Neural progenitor cell (in vitro differentiated cells): ENCODE results near the gene ZNF267. TPM values are rescaled to one million over a fixed set of nuclear protein-coding genes. Genes with fewer than 3 reads are reported as not detected.

Source experiments
- DNase-seq: peaks from one replicate; pipeline ENCODE4 v3.0.0-alpha.2; 2016; ENCODE audit warnings: low spot score
- H2AFZ ChIP-seq: fragments of 200-600 bp; sonication (generic); replicated peaks from 2 replicates; pipeline ENCODE4 v1.6.1; 2016; ENCODE audit warnings: antibody characterized with exemption
- H3F3A ChIP-seq: fragments of 200-600 bp; sonication (generic); 2 replicates; pipeline ENCODE4 v1.6.1; 2016; ENCODE audit warnings: antibody characterized with exemption, low read depth
- H3K27ac ChIP-seq: fragments of 200-600 bp; sonication (generic); 2 replicates; pipeline ENCODE4 v1.5.1; 2016; ENCODE audit warnings: mild to moderate bottlenecking
- H3K27me3 ChIP-seq: fragments of 200-600 bp; sonication (generic); 2 replicates; pipeline ENCODE4 v1.6.1; 2016; ENCODE audit warnings: mild to moderate bottlenecking, moderate library complexity
- H3K36me3 ChIP-seq: fragments of 200-600 bp; sonication (generic); 2 replicates; pipeline ENCODE4 v1.5.1; 2016
- H3K4me1 ChIP-seq: fragments of 200-600 bp; sonication (generic); 2 replicates; pipeline ENCODE4 v1.6.1; 2016; ENCODE audit warnings: mixed run types
- H3K4me2 ChIP-seq: fragments of 200-600 bp; sonication (generic); 2 replicates; pipeline ENCODE4 v1.6.1; 2016
- H3K4me3 ChIP-seq: fragments of 200-600 bp; sonication (generic); 2 replicates; pipeline ENCODE4 v1.5.1; 2016
- H3K79me2 ChIP-seq: fragments of 200-600 bp; sonication (generic); 2 replicates; pipeline ENCODE4 v1.6.1; 2016; ENCODE audit warnings: low read depth
- H3K9ac ChIP-seq: fragments of 200-600 bp; sonication (generic); 2 replicates; pipeline ENCODE4 v1.6.1; 2016
- H3K9me3 ChIP-seq: fragments of 200-600 bp; sonication (generic); 2 replicates; pipeline ENCODE4 v1.5.1; 2016; ENCODE audit warnings: low read depth
- H4K20me1 ChIP-seq: fragments of 200-600 bp; sonication (generic); 2 replicates; pipeline ENCODE4 v1.6.1; 2016; ENCODE audit warnings: low read depth
- H3K27ac Mint-ChIP-seq: 3 replicates; pipeline ENCODE4 v1.8.0; 2021; ENCODE audit warnings: mixed read lengths
- H3K27me3 Mint-ChIP-seq: 2 replicates; pipeline ENCODE4 v1.8.0; 2022; ENCODE audit warnings: low read depth, mild to moderate bottlenecking, inconsistent platforms, moderate library complexity, mixed read lengths; ENCODE audit not compliant: insufficient read depth
- H3K36me3 Mint-ChIP-seq: 3 replicates; pipeline ENCODE4 v1.8.0; 2021; ENCODE audit warnings: mixed read lengths
- H3K4me1 Mint-ChIP-seq: 3 replicates; pipeline ENCODE4 v1.8.0; 2021; ENCODE audit warnings: mixed read lengths
- H3K4me3 Mint-ChIP-seq: 3 replicates; pipeline ENCODE4 v1.8.0; 2021; ENCODE audit warnings: mild to moderate bottlenecking, moderate library complexity, mixed read lengths
- H3K9me3 Mint-ChIP-seq: 3 replicates; pipeline ENCODE4 v1.8.0; 2020; ENCODE audit warnings: mixed read lengths
- EZH2 ChIP-seq: fragments of 200-600 bp; sonication (generic); IDR thresholded peaks from 2 replicates; pipeline ENCODE4 v1.6.1; 2017; ENCODE audit warnings: antibody characterized with exemption, mild to moderate bottlenecking, moderate library complexity
- EZH2phosphoT487 ChIP-seq: fragments of 200-600 bp; sonication (generic); IDR thresholded peaks from 2 replicates; pipeline ENCODE4 v1.6.1; 2017; ENCODE audit warnings: antibody characterized with exemption
- total RNA-seq: library from RNA; depleted of rRNA; stranded (reverse); fragments of >200 nt; gene quantifications from 2 replicates; pipeline ENCODE4 v1.2.3, GENCODE V29; 2015; ENCODE audit warnings: low replicate concordance
- TF ChIP-seq, protein P1 (sequence below): fragments of 200-600 bp; sonication (generic); IDR thresholded peaks from 2 replicates; pipeline ENCODE4 v1.5.1; 2017; ENCODE audit warnings: antibody characterized with exemption, mild to moderate bottlenecking

The ZNF267 gene
- total RNA-seq, 1 donor from 2014 or later = 22.0 TPM

DNA sequence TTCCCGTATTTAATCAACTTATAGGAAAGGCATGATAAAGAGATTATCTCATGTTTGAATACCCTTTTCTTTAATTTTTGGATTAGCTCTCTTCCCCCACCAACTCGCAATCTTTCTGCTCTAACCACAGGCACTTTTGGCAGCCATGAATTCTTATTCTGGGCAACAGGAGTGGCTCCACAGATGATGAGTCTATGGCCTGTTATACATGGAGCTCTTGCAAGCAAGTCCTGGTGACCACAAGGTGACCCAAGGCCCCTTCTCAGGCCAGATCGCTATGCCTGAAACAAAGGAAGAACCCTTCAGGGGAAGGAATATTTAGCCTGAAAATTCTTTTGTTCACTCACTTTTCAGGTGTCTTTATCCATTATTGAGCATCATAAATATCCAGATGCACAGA, 10.8 kb upstream of the ZNF267 start:
- H3K4me1 ChIP-seq = no peaks in the 10 kb centered on the region
- peaks cover 8% of the 10 kb centered on the region for H3K27me3 Mint-ChIP-seq
- no peaks in the 10 kb centered on the region for H3K36me3 ChIP-seq
- H3K9ac ChIP-seq = no peak overlapping the region
- TF ChIP-seq, protein P1, sequence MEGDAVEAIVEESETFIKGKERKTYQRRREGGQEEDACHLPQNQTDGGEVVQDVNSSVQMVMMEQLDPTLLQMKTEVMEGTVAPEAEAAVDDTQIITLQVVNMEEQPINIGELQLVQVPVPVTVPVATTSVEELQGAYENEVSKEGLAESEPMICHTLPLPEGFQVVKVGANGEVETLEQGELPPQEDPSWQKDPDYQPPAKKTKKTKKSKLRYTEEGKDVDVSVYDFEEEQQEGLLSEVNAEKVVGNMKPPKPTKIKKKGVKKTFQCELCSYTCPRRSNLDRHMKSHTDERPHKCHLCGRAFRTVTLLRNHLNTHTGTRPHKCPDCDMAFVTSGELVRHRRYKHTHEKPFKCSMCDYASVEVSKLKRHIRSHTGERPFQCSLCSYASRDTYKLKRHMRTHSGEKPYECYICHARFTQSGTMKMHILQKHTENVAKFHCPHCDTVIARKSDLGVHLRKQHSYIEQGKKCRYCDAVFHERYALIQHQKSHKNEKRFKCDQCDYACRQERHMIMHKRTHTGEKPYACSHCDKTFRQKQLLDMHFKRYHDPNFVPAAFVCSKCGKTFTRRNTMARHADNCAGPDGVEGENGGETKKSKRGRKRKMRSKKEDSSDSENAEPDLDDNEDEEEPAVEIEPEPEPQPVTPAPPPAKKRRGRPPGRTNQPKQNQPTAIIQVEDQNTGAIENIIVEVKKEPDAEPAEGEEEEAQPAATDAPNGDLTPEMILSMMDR = no peak
- TF ChIP-seq EZH2phosphoT487 (no peak), EZH2 (no peak)
- no peak overlapping the region for H3K4me3 ChIP-seq
- no peak for DNase-seq
- no peak overlapping the region for H3K27ac ChIP-seq
- no peak overlapping the region for H2AFZ ChIP-seq
- no peaks in the 10 kb centered on the region for H3F3A ChIP-seq
- no peak overlapping the region for H3K4me3 Mint-ChIP-seq
- H3K27me3 ChIP-seq = no peaks in the 10 kb centered on the region
- H3K27ac Mint-ChIP-seq = no peak overlapping the region
- H3K79me2 ChIP-seq = no peaks in the 10 kb centered on the region
- no peaks in the 10 kb centered on the region for H3K9me3 Mint-ChIP-seq
- H3K36me3 Mint-ChIP-seq = no peaks in the 10 kb centered on the region
- H3K4me1 Mint-ChIP-seq = no peaks in the 10 kb centered on the region
- H4K20me1 ChIP-seq = no peaks in the 10 kb centered on the region
- H3K9me3 ChIP-seq = no peaks in the 10 kb centered on the region
- H3K4me2 ChIP-seq = no peak overlapping the region

DNA sequence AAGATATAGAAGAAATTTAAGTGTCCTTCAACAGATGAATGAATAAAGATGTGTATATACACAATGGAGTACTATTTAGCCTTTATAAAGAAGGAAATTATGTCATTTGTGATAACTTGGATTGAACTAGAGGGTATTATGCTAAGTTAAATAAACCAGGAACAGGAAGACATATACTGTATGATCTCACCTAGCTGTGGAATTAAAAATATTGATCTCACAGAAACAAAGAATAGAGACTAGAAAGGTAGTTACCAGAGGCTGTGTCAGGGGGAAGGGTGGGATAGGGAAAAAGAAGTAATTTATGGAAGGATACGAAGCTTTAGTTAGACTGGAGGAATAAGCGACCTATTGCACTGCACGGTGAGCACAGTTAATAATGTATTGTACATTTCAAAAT, 5.4 kb upstream of the ZNF267 start:
- H2AFZ ChIP-seq = no peak overlapping the region
- H3K4me1 ChIP-seq = no peaks in the 10 kb centered on the region
- Mint-ChIP-seq H3K4me3 (no peak overlapping the region), H3K36me3 (no peaks in the 10 kb centered on the region), H3K4me1 (peaks cover under 1% of the 10 kb centered on the region), H3K27me3 (peaks cover 11% of the 10 kb centered on the region), H3K27ac (no peak overlapping the region), H3K9me3 (no peaks in the 10 kb centered on the region)
- no peak overlapping the region for H3K9ac ChIP-seq
- H3K9me3 ChIP-seq = no peaks in the 10 kb centered on the region
- H3K27me3 ChIP-seq = peaks cover 8% of the 10 kb centered on the region
- H3K36me3 ChIP-seq = no peaks in the 10 kb centered on the region
- H3K4me2 ChIP-seq = no peak overlapping the region
- H3F3A ChIP-seq = no peaks in the 10 kb centered on the region
- H3K27ac ChIP-seq = no peak overlapping the region
- no peak overlapping the region for H3K4me3 ChIP-seq
- H3K79me2 ChIP-seq = no peaks in the 10 kb centered on the region
- TF ChIP-seq, protein P1 = no peak
- TF ChIP-seq EZH2 = no peak
- no peaks in the 10 kb centered on the region for H4K20me1 ChIP-seq
- DNase-seq = no peak

DNA sequence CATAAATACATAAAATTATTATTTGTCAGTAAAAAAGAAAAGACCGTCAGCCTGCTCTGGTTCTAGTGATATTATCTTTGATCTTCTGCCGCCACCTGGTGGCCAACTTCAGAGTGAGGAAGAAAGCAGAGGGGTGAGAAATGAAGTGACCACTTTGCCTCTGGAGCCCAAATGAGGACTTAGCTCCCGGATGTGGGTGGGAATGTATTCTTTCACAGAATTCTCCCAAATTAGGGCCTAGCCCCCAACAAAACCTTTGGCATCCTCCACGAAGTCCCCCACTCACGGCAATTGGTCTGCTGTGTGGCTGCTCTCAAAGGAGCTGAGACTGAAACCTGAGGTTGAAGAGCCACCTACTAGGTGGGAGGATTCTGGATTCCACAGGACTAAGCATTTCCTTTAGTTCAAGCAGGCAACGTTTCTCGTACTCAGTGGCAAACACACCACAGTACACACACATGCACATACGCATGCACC, 4.9 kb upstream of the ZNF267 start:
- Histone ChIP-seq H2AFZ (no peak overlapping the region), H4K20me1 (no peaks in the 10 kb centered on the region), H3K9me3 (no peaks in the 10 kb centered on the region), H3F3A (peaks cover under 1% of the 10 kb centered on the region), H3K27me3 (peaks cover 8% of the 10 kb centered on the region), H3K27ac (no peak overlapping the region), H3K36me3 (no peaks in the 10 kb centered on the region), H3K9ac (no peak overlapping the region), H3K4me1 (no peaks in the 10 kb centered on the region), H3K4me2 (no peak overlapping the region), H3K4me3 (no peak overlapping the region), H3K79me2 (no peaks in the 10 kb centered on the region)
- Mint-ChIP-seq H3K27me3 (peaks cover 11% of the 10 kb centered on the region), H3K36me3 (no peaks in the 10 kb centered on the region), H3K4me3 (peak overlapping the region; percentile 36), H3K27ac (no peak overlapping the region), H3K9me3 (no peaks in the 10 kb centered on the region), H3K4me1 (peaks cover 2% of the 10 kb centered on the region)
- TF ChIP-seq EZH2phosphoT487 = no peak
- no peak for TF ChIP-seq EZH2
- TF ChIP-seq, protein P1 = peak; percentile 81
- DNase-seq = peak; percentile 80
